Measurements from ENCODE around the gene DNTT. TPM values are rescaled to one million over a fixed set of nuclear protein-coding genes. Genes with fewer than 3 reads are reported as not detected.

DNTT gene
- total RNA-seq, 4 donors from 2014 or later = not detected

- H3K36me3 ChIP-seq = no peaks in the 10 kb centered on the region
- H3K27me3 ChIP-seq = no peaks in the 10 kb centered on the region
- peaks cover 0 to 24% (median 18%) of the 10 kb centered on the region in 4 donors for H3K4me1 ChIP-seq
- no peak for TF ChIP-seq CTCF (IDR thresholded peaks at IDR 0.05)
- no peak for TF ChIP-seq POLR2AphosphoS5 (IDR thresholded peaks at IDR 0.05)
- no peak for TF ChIP-seq EP300 (IDR thresholded peaks at IDR 0.05)
- TF ChIP-seq POLR2A (IDR thresholded peaks at IDR 0.05; ENCODE audit: low read depth) = no peak
- no peaks in the 10 kb centered on the region for H3K9me3 ChIP-seq
- 83% methylated on average over 2 of the region's 2 CpGs for WGBS
- H3K27ac ChIP-seq (replicated peaks in 1 of 4) = no peak overlapping the region
- H3K4me3 ChIP-seq = no peak overlapping the region
- no peak for DNase-seq (ENCODE audit: extremely low spot score)
- intact Hi-C loops (cut with DNase I) = no loop called here
Observed at GRCh38 chr10:96268341-96268909, 35.8 kb upstream of the DNTT start.

- DNase-seq (ENCODE audit: extremely low spot score) = peak; percentile 37
- peaks cover 0 to 24% (median 18%) of the 10 kb centered on the region in 4 donors for H3K4me1 ChIP-seq
- H3K9me3 ChIP-seq = no peaks in the 10 kb centered on the region
- WGBS = 95% methylated on average over 6 of the region's 6 CpGs
- intact Hi-C loops (cut with DNase I) = no loop called here
- peak overlapping the region in 1 of 4 donors; percentile 9 for H3K4me3 ChIP-seq
- no peak for TF ChIP-seq EP300 (IDR thresholded peaks at IDR 0.05)
- TF ChIP-seq POLR2AphosphoS5 (IDR thresholded peaks at IDR 0.05) = no peak
- TF ChIP-seq CTCF (IDR thresholded peaks at IDR 0.05) = no peak
- TF ChIP-seq POLR2A (IDR thresholded peaks at IDR 0.05; ENCODE audit: low read depth) = no peak
- H3K36me3 ChIP-seq = no peaks in the 10 kb centered on the region
- no peak overlapping the region for H3K27ac ChIP-seq (replicated peaks in 1 of 4)
- no peaks in the 10 kb centered on the region for H3K27me3 ChIP-seq
Observed at GRCh38 chr10:96269438-96270300, 34.6 kb upstream of the DNTT start.

- H3K9me3 ChIP-seq = no peaks in the 10 kb centered on the region
- intact Hi-C loops (cut with DNase I) = no loop called here
- peak overlapping the region in 2 of 4 donors; percentile 3 to 44 for H3K4me3 ChIP-seq
- peaks cover 2 to 24% (median 18%) of the 10 kb centered on the region in 4 donors for H3K4me1 ChIP-seq
- WGBS = 80% methylated on average over 2 of the region's 2 CpGs
- DNase-seq (ENCODE audit: extremely low spot score) = no peak
- peak overlapping the region in 2 of 4 donors; percentile 15 to 34 for H3K27ac ChIP-seq (replicated peaks in 1 of 4)
- H3K27me3 ChIP-seq = no peaks in the 10 kb centered on the region
- TF ChIP-seq POLR2A (IDR thresholded peaks at IDR 0.05; ENCODE audit: low read depth) (no peak), POLR2AphosphoS5 (IDR thresholded peaks at IDR 0.05) (no peak)
- no peaks in the 10 kb centered on the region for H3K36me3 ChIP-seq
Observed at GRCh38 chr10:96270571-96270970, 33.7 kb upstream of the DNTT start.

- H3K9me3 ChIP-seq = no peaks in the 10 kb centered on the region
- 26% methylated on average over 6 of the region's 6 CpGs for WGBS
- intact Hi-C loops (cut with DNase I) = no loop called here
- TF ChIP-seq CTCF (IDR thresholded peaks at IDR 0.05) (no peak), POLR2AphosphoS5 (IDR thresholded peaks at IDR 0.05) (peak; percentile 24 to 44)
- peak within 1 kb of the TSS in 2 of 4 donors; percentile 3 to 44 for H3K4me3 ChIP-seq
- peaks cover 6 to 31% (median 24%) of the 10 kb centered on the region in 4 donors for H3K4me1 ChIP-seq
- no peak for DNase-seq (ENCODE audit: extremely low spot score)
- peak within 1 kb of the TSS; percentile 15 to 42 (median 30) for H3K27ac ChIP-seq (replicated peaks in 1 of 4)
- H3K36me3 ChIP-seq = no peaks in the 10 kb centered on the region
- no peaks in the 10 kb centered on the region for H3K27me3 ChIP-seq
Observed at GRCh38 chr10:96271016-96271815, 33.0 kb upstream of the DNTT start, which contains the start of gene BLNK. TSS of gene BLNK (minus strand) at chr10:96271569. CDS start at chr10:96271398, 171 bp downstream.

All from esophagus muscularis mucosa (tissue), 4 donors.